GM18526 (cell line): Measurements from ENCODE around the gene NSG1.

Experiments
- POLR2A ChIP-seq: IDR thresholded peaks from 3 replicates; pipeline ENCODE4 v1.6.1; 2011; ENCODE audit not compliant: insufficient read length; ENCODE audit errors: extremely low read depth

NSG1 gene

DNA sequence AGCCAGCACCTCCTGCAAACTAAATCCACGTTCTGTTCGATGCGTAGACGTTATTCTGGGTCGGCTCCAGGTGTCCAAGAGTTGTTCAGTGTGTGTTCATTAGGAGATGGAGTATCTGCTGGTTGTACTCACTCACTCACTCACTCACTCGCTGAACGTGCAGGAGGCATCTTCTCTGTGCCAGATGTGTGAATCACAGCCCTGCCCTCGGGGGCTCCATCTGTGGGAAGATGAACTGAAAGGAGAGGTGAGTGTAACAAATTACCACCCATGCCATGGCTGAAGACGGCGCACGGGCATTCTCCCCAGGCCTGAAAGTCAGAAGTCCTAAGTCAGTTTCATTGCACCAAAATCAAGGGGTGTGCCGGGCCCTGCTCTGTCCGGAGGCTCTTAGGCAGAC lies 16.1 kb downstream of the NSG1 start:
- TF ChIP-seq POLR2A = no peak

DNA sequence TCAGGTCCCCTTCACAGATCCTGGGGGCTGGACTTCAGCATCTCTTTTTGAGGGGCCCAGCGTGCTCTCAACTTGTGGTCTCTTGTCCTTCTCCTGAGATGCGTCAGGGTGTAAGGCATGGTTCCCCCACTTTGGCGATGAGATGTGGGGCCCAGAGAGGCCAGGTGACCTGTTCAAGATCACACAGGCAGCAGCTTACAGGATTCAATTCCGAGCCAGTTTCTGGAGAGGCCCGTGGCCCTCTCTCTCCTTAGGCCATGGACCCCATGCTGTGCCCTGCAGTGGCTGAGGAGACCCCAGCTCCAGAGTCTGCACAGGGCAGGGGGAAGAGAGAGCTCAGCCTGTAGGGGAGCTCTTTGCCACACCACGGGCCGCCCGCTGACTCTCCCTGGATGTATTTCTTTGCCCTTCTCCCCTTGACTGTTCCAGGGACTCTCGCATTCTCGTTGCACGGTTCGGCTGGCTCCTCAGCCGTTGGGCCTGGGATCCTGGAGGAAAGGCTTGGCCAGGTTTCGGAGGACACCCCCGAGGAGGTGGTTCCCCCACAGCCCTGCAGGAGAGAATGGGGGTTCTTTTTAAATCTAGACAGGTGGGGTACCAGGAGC lies 18.6 kb downstream of the NSG1 start:
- no peak for TF ChIP-seq POLR2A

DNA sequence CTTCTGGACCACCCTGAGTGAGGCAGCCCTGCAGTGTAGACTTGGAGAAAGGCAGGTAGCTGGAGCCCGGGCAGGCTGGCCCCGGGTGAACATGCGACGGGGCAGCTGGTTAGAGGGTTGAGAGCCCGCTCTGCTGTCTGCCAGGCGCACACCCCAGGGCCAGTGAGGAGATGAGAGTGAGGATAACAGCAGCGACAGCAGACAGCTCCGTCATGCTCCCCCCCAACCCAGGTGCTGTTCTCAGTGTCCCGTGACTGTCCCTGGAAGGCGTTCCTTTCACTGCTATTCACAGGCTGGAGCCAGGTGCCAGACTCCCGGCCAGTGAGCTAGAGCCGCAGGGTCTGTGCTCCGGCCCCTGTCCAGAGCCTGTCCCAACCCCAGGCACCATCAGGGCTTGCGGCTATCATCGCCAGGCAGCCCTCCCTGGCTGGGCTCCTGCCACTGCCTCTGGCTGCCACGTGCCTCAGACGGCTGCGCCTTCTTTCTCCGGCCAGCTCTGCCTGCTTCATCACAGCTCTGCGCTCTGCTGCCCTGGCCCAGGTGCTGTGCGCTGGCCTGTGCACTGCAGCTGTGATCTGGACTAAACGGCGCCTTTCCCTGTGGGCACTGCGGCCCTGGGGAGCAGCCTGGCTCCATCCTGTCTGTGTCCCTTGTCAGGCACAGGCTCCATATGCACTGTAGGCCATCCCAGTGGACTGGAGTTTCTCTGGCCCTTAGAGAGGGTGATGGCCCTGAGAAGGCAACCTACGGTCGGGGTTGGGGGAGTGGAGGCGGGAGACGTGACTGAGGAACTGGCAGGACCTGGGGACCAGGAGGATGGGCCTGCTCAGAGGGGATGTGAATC lies 19.8 kb downstream of the NSG1 start:
- no peak for TF ChIP-seq POLR2A

DNA sequence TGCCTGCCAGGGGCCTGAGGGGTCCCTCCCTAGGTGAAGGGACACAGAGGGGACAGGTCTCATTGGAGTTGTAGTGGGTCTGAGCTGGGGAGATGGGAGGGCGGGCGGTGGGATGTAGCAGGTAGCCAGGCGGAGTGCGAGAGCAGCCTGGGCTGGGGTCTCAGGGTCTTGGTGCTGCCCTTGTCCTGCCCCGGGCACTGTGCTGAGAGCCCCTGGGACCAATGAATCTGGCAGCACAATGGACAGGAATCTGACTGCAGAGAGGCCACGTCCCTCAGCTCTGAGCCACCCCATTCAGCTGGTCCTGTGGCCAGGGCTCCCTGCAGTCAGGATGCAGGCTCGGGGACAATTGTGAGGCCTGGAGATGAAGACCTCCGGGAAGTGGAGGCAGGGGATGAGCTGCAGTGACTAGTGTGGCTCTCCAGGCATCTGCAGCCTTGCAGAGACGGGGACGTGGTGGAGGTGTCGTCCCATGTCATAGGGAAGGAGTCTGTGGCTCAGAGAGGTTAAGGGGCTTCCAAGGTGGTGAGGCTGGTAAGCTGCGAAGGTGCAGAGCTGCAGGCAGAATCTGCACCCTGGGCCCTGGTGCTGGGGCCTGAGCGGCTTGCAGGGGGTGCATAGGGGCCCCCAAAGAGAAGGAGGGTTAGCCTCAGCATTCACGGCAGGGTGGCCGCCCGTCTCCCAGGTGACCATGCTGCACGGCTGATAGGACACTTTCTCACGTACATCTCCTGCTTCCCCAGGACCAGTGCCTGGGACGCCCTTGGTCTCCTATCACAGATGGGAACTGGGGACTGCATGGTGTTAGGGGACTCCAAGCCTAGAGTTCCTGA lies 20.6 kb downstream of the NSG1 start:
- no peak for TF ChIP-seq POLR2A

DNA sequence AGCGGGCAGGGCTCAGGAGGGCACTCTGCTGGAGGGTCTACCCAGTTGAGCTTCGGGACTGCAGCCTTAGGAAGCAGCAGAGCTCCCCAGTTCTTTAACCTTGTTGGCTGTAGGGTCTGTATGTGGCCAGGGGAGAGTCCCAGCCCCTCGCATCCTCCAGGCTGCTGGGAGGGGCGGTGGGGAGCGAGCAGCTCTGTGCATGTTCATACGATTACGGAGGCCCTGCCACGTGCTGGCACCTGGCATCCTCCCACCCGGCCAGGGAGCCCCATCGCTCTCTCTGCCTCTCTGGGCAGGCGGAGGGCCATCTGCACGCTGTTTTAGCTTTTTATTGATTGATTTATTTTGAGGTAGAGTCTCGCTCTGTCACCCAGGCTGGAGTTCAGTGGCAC lies 21.2 kb downstream of the NSG1 start:
- TF ChIP-seq POLR2A = no peak

DNA sequence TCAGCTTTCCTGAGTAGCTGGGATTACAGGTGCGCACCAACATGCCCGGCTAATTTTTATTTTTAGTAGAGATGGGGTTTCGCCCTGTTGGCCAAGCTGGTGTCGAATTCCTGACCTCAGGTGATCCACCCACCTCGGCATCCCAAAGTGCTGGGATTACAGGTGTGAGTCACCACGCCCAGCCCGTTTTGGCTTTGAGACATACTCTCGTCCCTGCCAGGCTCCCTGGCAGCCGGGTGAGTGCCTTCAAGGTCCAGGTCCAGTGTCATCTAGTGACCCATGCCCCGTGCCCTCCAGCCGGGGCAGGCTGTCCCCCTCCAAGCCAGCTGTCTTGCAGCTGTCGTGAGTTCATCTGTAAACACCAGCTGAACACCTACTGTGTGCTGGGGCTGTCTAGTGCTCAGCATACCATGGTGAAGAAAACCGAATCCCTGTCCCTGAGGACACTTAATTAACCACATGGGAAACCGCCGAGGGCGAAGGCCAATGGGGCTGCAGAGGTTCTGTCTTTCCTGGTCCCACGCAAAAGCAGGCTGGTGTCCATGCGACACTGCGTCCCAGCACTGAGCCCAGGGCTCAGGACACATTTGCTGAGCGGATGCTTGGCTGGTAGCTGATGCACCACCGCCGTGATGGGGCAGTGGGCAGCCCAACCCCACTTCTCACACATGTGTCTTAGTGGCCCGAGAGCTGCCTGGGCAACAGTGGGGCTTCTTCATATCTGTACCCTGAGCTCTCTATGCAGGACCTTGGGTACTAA lies 21.9 kb downstream of the NSG1 start:
- TF ChIP-seq POLR2A = no peak

DNA sequence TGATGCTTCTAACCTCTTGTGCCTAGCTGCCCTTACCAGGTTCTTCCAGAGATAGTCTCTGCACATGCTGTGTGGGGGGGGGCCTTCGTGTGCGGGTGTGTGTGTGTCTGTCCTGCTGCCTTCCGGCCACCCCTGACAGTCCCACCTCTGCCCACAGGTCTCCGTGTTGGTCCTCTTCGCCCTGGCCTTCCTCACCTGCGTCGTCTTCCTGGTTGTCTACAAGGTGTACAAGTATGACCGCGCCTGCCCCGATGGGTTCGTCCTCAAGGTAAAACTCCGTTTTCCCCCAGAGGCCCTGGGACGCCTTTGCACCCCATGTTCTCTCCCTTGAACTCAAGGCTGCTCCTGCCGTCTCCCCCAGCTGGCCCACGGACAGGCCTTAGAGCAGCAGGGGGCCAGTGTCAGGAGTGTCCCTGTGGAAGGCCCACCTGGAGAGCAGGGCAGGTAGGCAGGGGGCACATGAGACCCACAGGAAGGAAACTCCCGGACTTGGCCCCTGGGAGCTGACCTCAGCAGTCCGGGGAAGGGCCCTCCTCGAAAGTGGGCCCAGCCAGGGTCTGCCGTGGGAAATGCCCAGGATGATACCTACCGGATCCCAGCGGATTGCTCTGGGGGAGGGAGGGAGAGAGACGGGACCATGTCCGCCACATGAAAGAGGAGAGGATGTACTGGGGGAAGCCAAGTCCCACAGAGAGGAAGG lies 22.7 kb downstream of the NSG1 start:
- TF ChIP-seq POLR2A = no peak

DNA sequence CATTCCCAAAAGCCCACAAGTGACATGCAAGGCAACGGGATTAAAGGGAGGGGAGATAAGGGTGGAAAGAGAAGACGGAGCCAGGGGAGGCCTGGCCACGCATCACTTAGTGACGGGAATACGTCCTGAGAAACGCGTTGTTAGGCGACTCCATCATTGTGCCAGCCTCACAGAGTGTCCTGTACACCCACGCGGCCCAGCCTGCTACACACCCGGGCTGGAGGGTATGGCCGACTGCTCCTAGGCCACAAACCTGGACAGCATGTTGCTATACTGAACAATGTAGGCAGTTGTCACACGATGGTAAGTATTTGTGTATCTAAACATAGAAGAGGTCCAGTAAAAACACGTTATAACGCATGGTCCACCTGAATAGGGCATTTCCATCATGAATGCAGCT lies 23.4 kb downstream of the NSG1 start:
- TF ChIP-seq POLR2A = no peak

DNA sequence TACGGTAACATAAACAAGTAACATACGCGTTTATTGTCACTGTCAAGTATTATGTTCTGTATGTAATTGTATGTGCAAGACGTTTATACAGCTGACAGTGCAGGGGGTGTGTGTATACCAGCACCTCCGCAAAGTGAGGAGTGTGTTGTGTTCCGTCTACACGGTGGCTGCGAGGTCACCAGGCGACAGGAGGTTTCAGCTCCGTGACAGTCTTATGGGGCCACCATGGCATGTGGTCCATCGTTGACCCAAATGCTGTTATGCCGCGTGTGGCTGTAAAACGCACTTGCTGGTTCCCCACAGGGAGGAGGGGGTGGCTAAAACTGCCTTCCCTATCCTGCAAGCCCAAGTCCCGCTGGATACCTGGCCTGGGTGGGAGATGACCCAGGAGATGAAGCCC lies 25.0 kb downstream of the NSG1 start:
- no peak for TF ChIP-seq POLR2A

DNA sequence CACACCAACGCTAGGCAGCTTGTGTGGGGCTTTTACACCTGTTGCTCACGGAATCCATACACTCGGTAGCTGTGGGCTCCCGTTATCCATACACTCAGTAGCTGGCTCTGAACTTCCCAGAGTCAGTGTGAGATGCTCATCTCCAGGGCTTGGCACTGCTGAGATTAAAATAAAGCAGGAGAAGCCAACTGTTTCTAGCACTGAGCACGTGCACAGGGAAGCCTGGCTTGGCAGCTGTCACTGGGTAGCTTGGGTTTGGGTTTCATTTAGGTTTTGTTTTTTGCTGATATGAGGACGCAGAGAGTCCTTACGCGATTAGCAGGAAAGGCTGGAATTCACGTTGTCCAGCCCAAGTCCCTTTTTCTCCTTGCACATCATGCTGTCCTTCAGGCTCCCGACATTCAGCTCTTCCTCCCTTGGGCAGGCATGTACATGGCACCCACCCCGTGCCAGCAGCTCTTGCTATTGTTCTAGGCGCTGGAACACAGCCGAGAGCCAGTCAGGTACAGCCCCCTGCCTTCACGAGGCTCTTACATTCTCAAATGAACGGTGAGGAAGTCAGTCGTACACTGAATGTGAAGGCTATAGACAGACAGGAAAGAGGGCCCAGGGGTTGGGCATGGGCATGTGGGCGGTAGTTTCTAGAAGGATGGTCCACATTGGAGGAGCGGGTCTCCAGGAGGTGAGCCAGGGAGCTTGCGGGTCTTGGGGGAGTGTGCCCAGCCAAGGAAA lies 25.9 kb downstream of the NSG1 start:
- no peak for TF ChIP-seq POLR2A

DNA sequence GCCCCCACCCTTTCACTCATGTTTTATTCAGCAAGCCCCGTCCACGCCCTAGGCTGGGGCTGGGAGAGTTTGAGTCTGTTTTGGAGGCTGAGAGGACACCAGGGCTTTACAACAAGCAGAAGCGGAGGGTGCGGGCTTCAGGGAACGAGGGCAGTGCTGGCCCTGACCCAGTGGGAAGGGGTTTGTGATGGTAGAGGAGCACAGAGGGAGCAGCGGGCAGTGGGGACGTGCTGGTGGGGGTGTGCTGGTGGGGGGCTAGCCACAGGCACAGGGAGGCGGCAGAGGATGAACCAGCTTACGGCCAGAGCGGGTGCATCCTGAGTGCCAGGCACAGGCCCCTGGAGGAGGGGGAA lies 26.4 kb downstream of the NSG1 start:
- no peak for TF ChIP-seq POLR2A

DNA sequence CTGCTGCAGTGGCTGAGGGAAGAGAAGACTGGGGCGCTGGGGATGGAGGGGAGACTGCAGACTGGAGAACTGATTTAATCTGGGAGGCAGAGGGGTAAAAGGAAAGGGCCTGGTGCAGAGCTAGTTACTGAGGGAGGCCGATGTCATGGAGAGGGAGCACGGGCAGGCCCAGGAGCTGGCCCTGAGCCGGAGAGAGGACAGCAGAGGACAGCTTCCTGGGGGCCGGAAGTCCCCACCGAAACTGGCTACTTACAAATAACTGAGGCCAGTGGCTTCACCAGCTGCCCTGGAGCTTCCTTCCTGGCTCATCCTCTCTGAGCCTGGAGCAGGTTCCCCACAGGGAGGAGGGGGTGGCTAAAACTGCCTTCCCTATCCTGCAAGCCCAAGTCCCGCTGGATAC lies 26.9 kb downstream of the NSG1 start:
- no peak for TF ChIP-seq POLR2A

DNA sequence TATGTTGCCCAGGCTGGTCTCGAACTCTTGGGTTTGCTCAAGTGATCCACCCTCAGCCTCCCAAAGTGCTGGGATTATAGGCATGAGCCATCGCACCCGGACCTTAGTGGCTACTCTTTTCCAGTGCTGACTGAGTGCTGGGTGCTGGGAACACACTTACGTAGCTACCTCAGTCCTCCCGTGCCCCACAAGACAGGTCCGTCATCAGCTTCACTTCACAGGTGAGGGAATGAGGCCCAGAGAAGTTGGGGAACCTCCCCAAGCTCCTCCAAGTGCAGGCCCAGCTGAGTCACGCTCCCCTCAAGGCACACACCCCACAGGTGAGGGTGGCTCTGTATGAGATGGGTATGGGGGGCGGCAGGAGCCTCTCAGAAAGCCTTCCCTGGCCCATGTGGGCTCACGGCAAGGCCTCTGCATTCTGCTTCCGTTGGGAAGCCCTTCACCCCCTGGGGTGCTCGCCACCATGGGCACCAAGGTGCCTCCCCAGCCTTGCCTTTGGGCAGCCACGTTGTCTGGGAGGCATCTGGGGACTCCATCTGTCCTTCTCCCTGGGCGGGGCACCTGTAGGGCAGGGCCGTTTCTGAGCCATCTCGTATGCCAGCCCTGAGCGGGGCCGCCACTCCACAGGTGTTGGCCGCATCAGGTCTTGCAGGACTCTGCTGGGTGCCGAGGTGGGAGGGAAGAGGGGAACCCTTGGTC lies 28.4 kb downstream of the NSG1 start:
- no peak for TF ChIP-seq POLR2A
